KMS-11 (cell line): ENCODE data around the gene ADAM8.
"Not testable (repeated sequence)": the region's sequence is repeated elsewhere in the genome, so short reads cannot be mapped to it uniquely, and the experiment has no call there.

Experiments used
- H2AFZ ChIP-seq: fragments of 200-600 bp; sonication (generic); 2 replicates; pipeline ENCODE4 v1.6.1; 2016; ENCODE audit warnings: antibody characterized with exemption, mixed run types, low read depth
- H3K27ac ChIP-seq: fragments of 200-600 bp; sonication (generic); 2 replicates; pipeline ENCODE4 v1.6.1; 2016; ENCODE audit warnings: mild to moderate bottlenecking, mixed run types
- H3K27me3 ChIP-seq: fragments of 200-600 bp; sonication (generic); 2 replicates; pipeline ENCODE4 v1.6.1; 2017; ENCODE audit warnings: mild to moderate bottlenecking, low read depth, mixed run types, moderate library complexity; ENCODE audit not compliant: insufficient read depth
- H3K36me3 ChIP-seq: fragments of 200-600 bp; sonication (generic); 2 replicates; pipeline ENCODE4 v1.6.1; 2017; ENCODE audit warnings: mild to moderate bottlenecking, mixed run types; ENCODE audit not compliant: insufficient read depth
- H3K4me1 ChIP-seq: fragments of 200-600 bp; sonication (generic); 2 replicates; pipeline ENCODE4 v1.6.1; 2016; ENCODE audit warnings: mild to moderate bottlenecking, low read depth, mixed run types; ENCODE audit not compliant: poor library complexity, severe bottlenecking
- H3K4me2 ChIP-seq: fragments of 200-600 bp; sonication (generic); 2 replicates; pipeline ENCODE4 v1.7.0; 2016; ENCODE audit warnings: mild to moderate bottlenecking, mixed run types
- H3K4me3 ChIP-seq: fragments of 200-600 bp; sonication (generic); IDR thresholded peaks from 2 replicates; pipeline ENCODE4 v1.6.1; 2017; ENCODE audit warnings: low read depth, low read length, mixed read lengths; ENCODE audit not compliant: insufficient read depth
- H3K79me2 ChIP-seq: fragments of 200-600 bp; sonication (generic); 2 replicates; pipeline ENCODE4 v1.6.1; 2016; ENCODE audit warnings: low read depth, mixed run types; ENCODE audit not compliant: insufficient read depth
- H3K9ac ChIP-seq: fragments of 200-600 bp; sonication (generic); 2 replicates; pipeline ENCODE4 v1.6.1; 2016; ENCODE audit warnings: mild to moderate bottlenecking, mixed run types
- H4K20me1 ChIP-seq: fragments of 200-600 bp; sonication (generic); 2 replicates; pipeline ENCODE4 v1.6.1; 2016; ENCODE audit warnings: mild to moderate bottlenecking, mixed run types; ENCODE audit not compliant: insufficient read depth
- TF ChIP-seq, protein P1 (sequence below): fragments of 200-600 bp; sonication (generic); conservative IDR thresholded peaks from 2 replicates; pipeline ENCODE4 v1.6.1; 2017; ENCODE audit warnings: low read depth, mild to moderate bottlenecking, antibody characterized with exemption, low read length, moderate library complexity, mixed read lengths

ADAM8 gene

DNA sequence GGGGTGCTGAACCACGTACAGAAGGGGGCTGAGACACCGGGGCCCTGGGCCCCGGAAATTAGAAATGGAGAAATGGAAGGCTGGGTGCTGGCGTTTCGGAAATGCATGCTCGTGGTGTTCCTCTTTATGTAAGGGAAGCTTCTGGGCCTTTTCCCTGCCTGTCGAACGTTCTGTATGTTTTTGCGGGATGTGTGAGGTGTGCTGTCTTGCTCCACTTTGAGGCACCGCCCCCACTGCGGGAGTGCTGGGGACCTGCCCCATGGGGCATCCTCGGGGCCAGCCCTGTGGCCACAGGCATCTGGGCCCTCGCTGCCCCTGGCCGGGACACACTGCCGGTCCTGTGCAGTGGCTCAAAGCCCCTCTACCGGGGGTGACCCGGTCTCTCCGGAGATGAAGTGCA lies 40.7 kb downstream of the ADAM8 start:
- H3K36me3 ChIP-seq, result no peaks in the 10 kb centered on the region
- H3K79me2 ChIP-seq, result no peaks in the 10 kb centered on the region
- TF ChIP-seq, protein P1, sequence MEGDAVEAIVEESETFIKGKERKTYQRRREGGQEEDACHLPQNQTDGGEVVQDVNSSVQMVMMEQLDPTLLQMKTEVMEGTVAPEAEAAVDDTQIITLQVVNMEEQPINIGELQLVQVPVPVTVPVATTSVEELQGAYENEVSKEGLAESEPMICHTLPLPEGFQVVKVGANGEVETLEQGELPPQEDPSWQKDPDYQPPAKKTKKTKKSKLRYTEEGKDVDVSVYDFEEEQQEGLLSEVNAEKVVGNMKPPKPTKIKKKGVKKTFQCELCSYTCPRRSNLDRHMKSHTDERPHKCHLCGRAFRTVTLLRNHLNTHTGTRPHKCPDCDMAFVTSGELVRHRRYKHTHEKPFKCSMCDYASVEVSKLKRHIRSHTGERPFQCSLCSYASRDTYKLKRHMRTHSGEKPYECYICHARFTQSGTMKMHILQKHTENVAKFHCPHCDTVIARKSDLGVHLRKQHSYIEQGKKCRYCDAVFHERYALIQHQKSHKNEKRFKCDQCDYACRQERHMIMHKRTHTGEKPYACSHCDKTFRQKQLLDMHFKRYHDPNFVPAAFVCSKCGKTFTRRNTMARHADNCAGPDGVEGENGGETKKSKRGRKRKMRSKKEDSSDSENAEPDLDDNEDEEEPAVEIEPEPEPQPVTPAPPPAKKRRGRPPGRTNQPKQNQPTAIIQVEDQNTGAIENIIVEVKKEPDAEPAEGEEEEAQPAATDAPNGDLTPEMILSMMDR, result no peak
- peaks cover 52% of the 10 kb centered on the region; the same call in 1 of the 2 replicates for H3K27me3 ChIP-seq
- H3K4me2 ChIP-seq, result no peak overlapping the region
- no peak overlapping the region for H2AFZ ChIP-seq
- H3K4me1 ChIP-seq, result no peaks in the 10 kb centered on the region
- no peak overlapping the region for H3K4me3 ChIP-seq
- no peak overlapping the region for H3K27ac ChIP-seq
- no peak overlapping the region for H3K9ac ChIP-seq
- no peaks in the 10 kb centered on the region for H4K20me1 ChIP-seq

DNA sequence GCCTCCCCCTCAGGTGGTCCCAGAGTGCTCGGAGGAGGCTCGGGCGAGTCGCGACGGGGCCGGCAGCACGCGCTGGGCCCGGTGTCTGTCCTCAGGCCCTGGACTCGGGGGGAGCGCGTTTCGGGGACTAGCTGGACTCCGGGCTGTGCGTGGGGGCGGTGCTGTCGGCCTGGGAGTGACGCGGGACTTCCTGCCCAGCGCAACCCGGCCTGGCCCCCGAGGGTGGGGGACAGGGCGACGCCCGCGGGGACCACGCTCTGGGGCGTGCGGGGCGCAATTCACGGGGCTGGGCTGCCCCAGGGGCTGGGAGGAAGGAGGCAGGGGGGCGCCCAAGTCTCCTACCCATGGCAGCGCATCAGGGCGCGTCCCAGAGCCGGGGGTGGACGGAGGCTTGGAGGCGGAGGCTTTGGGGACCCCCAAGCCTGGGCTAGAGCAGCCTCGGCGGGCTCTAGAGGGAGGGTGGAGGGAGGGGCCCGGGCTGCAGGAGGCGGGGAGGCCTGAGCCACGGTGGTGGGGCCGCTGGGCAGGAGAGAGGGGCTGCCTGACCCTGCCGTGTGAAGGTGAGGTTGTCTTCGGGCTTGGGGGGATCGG lies 41.3 kb downstream of the ADAM8 start:
- H3K36me3 ChIP-seq, result no peaks in the 10 kb centered on the region
- H3K27me3 ChIP-seq, result peaks cover 47% of the 10 kb centered on the region; the same call in 1 of the 2 replicates
- no peak overlapping the region for H3K4me2 ChIP-seq
- TF ChIP-seq, protein P1, result no peak
- no peaks in the 10 kb centered on the region for H4K20me1 ChIP-seq
- H3K4me3 ChIP-seq, result no peak overlapping the region
- no peak overlapping the region for H3K9ac ChIP-seq
- no peaks in the 10 kb centered on the region for H3K79me2 ChIP-seq
- no peak overlapping the region for H2AFZ ChIP-seq
- no peak overlapping the region for H3K27ac ChIP-seq
- no peaks in the 10 kb centered on the region for H3K4me1 ChIP-seq

DNA sequence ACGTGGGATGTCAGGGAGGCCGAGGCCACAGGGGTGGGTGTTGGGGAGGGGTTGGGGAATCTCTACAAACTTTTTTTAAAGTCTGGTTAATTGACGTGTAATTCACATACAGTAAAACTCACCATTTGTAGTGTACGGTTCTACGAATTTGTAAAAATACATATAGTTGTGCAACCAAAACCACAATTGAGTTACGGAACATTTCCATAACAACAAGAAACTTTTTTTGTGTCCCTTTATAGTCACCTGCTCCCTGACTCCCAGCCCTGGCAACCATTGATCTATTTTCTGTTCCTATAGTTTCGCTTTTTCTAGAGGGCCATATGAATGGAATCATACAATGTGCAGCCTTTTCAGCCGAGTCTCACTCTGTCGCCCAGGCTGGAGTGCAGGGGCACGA lies 41.9 kb downstream of the ADAM8 start:
- H3K9ac ChIP-seq, result not testable (repeated sequence)

DNA sequence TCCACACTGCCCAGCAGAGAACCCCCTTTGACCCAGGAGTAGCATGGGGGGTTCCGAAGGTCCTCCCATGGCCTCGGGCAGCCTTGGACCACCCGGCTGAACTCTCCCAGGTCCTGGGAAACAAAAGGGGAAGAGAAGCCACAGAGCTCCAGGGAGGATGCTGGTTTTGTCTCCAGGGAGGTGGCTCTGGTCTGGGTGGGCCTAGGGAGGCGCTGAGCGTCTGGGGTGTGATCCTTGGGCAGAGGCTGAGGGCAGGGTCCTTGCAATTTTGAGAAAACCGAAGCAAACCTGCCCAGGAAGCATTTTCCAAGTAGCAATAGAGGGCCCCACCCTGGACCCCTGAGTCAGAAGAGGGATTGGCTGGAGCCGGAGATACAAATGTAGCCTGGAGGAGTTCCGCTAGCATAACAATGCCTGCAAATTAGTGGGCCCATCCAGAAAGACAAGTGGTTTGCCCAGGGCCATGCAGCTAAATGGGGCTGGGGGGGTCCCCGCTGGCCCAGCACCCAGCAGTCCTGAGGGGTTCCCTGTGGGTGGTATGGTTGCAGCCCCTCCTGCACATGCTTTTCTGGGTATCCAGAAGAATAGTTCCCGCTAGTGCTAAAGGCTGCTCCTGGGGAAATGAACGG lies 44.6 kb downstream of the ADAM8 start:
- no peak overlapping the region for H2AFZ ChIP-seq
- H3K79me2 ChIP-seq, result no peaks in the 10 kb centered on the region
- TF ChIP-seq, protein P1, result no peak
- H3K9ac ChIP-seq, result no peak overlapping the region
- H3K27ac ChIP-seq, result no peak overlapping the region
- no peaks in the 10 kb centered on the region for H3K36me3 ChIP-seq
- no peaks in the 10 kb centered on the region for H3K4me1 ChIP-seq
- no peak overlapping the region for H3K4me2 ChIP-seq
- peaks cover 38% of the 10 kb centered on the region; the same call in 1 of the 2 replicates for H3K27me3 ChIP-seq
- no peaks in the 10 kb centered on the region for H4K20me1 ChIP-seq
- no peak overlapping the region for H3K4me3 ChIP-seq

More for the DNA sequence above, 41.9 kb downstream of the ADAM8 start:
- peaks cover 43% of the 10 kb centered on the region; the same call in 1 of the 2 replicates for H3K27me3 ChIP-seq
- not testable (repeated sequence) for H3K27ac ChIP-seq, H3K36me3 ChIP-seq, H3K79me2 ChIP-seq, H3K4me2 ChIP-seq, H3K4me1 ChIP-seq, H3K4me3 ChIP-seq, H2AFZ ChIP-seq, H4K20me1 ChIP-seq
